H1 (cell line): ENCODE data around the gene CEBPA. TPM values are rescaled to one million over a fixed set of nuclear protein-coding genes. Genes with fewer than 3 reads are reported as not detected.

Experiments used
- CTCF ChIA-PET: fragments of 300-600 bp; sonication (Branson Sonifier 250); formaldehyde crosslinking; loops from one replicate; lab custom pipeline; 2021; ENCODE audit not compliant: partially characterized antibody; lab: Charles Lee
- POLR2A ChIA-PET: fragments of 300-600 bp; sonication (Branson Sonifier 250); formaldehyde crosslinking; loops from one replicate; lab custom pipeline; 2021; ENCODE audit warnings: inconsistent platforms; ENCODE audit not compliant: partially characterized antibody; lab: Charles Lee
- DNase-seq, 2 experiments: peaks; one replicate each; pipeline versions ENCODE4 v3.0.0 to v3.0.0-alpha.2; 2010 to 2022; ENCODE audit warnings: low spot score in 2 of 2, low read depth in 1 of 2, mixed read lengths in 1 of 2
- FAIRE-seq: peaks from 2 replicates; lab custom pipeline; 2011; peaks lifted over from hg19 to GRCh38; lab: Jason Lieb, UNC
- H2AFZ ChIP-seq: 2 replicates; pipeline ENCODE4 v1.8.1; 2012; ENCODE audit warnings: low read length, inconsistent platforms
- H2AK5ac ChIP-seq: 2 replicates; pipeline ENCODE4 v1.6.1; 2013; ENCODE audit warnings: low read depth, low read length
- H2BK120ac ChIP-seq: replicated peaks from 2 replicates; pipeline ENCODE3; 2013; ENCODE audit warnings: low read depth, low read length, inconsistent platforms
- H2BK12ac ChIP-seq: 2 replicates; pipeline ENCODE4 v1.6.1; 2013; ENCODE audit warnings: low read depth, low read length
- H2BK15ac ChIP-seq: 2 replicates; pipeline ENCODE4 v1.6.1; 2013; ENCODE audit warnings: low read length
- H2BK20ac ChIP-seq: 2 replicates; pipeline ENCODE4 v1.6.1; 2013; ENCODE audit warnings: low read length
- H2BK5ac ChIP-seq: 2 replicates; pipeline ENCODE4 v1.6.1; 2013; ENCODE audit warnings: low read depth, low read length
- H3K14ac ChIP-seq: 2 replicates; pipeline ENCODE4 v1.6.1; 2013; ENCODE audit warnings: inconsistent platforms; ENCODE audit not compliant: insufficient read length
- H3K18ac ChIP-seq: 2 replicates; pipeline ENCODE4 v1.6.1; 2013; ENCODE audit warnings: low read length; ENCODE audit errors: extremely low read depth
- H3K23ac ChIP-seq: 2 replicates; pipeline ENCODE4 v1.6.1; 2013; ENCODE audit warnings: inconsistent platforms; ENCODE audit not compliant: insufficient read length
- H3K23me2 ChIP-seq: 2 replicates; pipeline ENCODE4 v1.6.1; 2013; ENCODE audit warnings: low read depth, low read length
- H3K27ac ChIP-seq: 2 replicates; pipeline ENCODE4 v1.6.1; 2011; ENCODE audit warnings: low read depth, low read length, inconsistent platforms
- H3K27me3 ChIP-seq, 4 experiments: replicated peaks in 1 of 4; 1 replicate in 1 of 4; 2 replicates in 3 of 4; pipeline versions ENCODE4 v1.6.1 to v1.8.1; 2011 to 2013; ENCODE audit warnings: low read length in 3 of 4, mild to moderate bottlenecking in 3 of 4, inconsistent platforms in 2 of 4, mixed read lengths in 2 of 4, moderate library complexity in 1 of 4; ENCODE audit not compliant: control insufficient read depth in 3 of 4, insufficient read depth in 3 of 4; ENCODE audit errors: extremely low read depth in 1 of 4
- H3K36me3 ChIP-seq, 4 experiments: 2 replicates each; pipeline versions ENCODE4 v1.6.1 to v1.8.1; 2011 to 2013; ENCODE audit warnings: mild to moderate bottlenecking in 4 of 4, low read length in 3 of 4, moderate library complexity in 2 of 4, control low read depth in 1 of 4, inconsistent platforms in 1 of 4; ENCODE audit not compliant: insufficient read depth in 4 of 4, control insufficient read depth in 2 of 4
- H3K4ac ChIP-seq: replicated peaks from 2 replicates; pipeline ENCODE3; 2013; ENCODE audit warnings: low read length, low read depth, mixed read lengths, inconsistent platforms; ENCODE audit not compliant: insufficient read length
- H3K4me1 ChIP-seq, 4 experiments: replicated peaks in 1 of 4; 1 replicate in 1 of 4; 2 replicates in 3 of 4; pipeline versions ENCODE4 v1.6.1 to v1.8.1; 2011 to 2013; ENCODE audit warnings: low read length in 3 of 4, inconsistent platforms in 2 of 4, mixed read lengths in 1 of 4; ENCODE audit not compliant: insufficient read depth in 4 of 4, control insufficient read depth in 3 of 4
- H3K4me2 ChIP-seq, 2 experiments: 2 replicates each; pipeline versions ENCODE4 v1.6.1 to v1.8.1; 2011 to 2013; ENCODE audit warnings: low read depth in 2 of 2, low read length in 2 of 2, control low read depth in 1 of 2, inconsistent platforms in 1 of 2, mild to moderate bottlenecking in 1 of 2; ENCODE audit not compliant: insufficient read depth in 1 of 2
- H3K4me3 ChIP-seq, 4 experiments: fragments of 200-600, 300-600 bp in 1 of 4; sonication (generic), shearing (Covaris generic), sonication (Bioruptor Twin) in 1 of 4; 2 replicates each; pipeline versions ENCODE4 v1.5.1 to v1.8.1; 2011 to 2016; ENCODE audit warnings: low read length in 4 of 4, low read depth in 3 of 4, control low read depth in 2 of 4, inconsistent platforms in 2 of 4, mild to moderate bottlenecking in 2 of 4, mixed read lengths in 1 of 4, moderate library complexity in 1 of 4; ENCODE audit not compliant: insufficient read depth in 2 of 4; ENCODE audit errors: extremely low read depth in 1 of 4
- H3K56ac ChIP-seq: replicated peaks from 2 replicates; pipeline ENCODE3; 2013; ENCODE audit warnings: low read depth, mild to moderate bottlenecking, mixed read lengths, low read length, inconsistent platforms; ENCODE audit not compliant: insufficient read length
- H3K79me1 ChIP-seq: 2 replicates; pipeline ENCODE4 v1.6.1; 2013; ENCODE audit warnings: low read depth, low read length, control low read depth
- H3K79me2 ChIP-seq, 2 experiments: 2 replicates each; pipeline versions ENCODE4 v1.6.1 to v1.8.1; 2012 to 2013; ENCODE audit warnings: low read length in 2 of 2, mild to moderate bottlenecking in 2 of 2, inconsistent platforms in 1 of 2; ENCODE audit not compliant: insufficient read depth in 2 of 2, control insufficient read depth in 1 of 2
- H3K9ac ChIP-seq, 4 experiments: replicated peaks in 1 of 4; 1 replicate in 1 of 4; 2 replicates in 3 of 4; pipeline versions ENCODE4 v1.6.1 to v1.8.1; 2011 to 2013; ENCODE audit warnings: low read depth in 3 of 4, low read length in 3 of 4, control low read depth in 2 of 4, mild to moderate bottlenecking in 2 of 4, moderate library complexity in 2 of 4, inconsistent platforms in 1 of 4; ENCODE audit errors: extremely low read depth in 1 of 4
- H3K9me3 ChIP-seq, 2 experiments: 2 replicates each; pipeline versions ENCODE4 v1.6.1 to v1.8.1; 2012 to 2013; ENCODE audit warnings: mild to moderate bottlenecking in 2 of 2, moderate library complexity in 2 of 2, control low read depth in 1 of 2, inconsistent platforms in 1 of 2, low read depth in 1 of 2, low read length in 1 of 2, mixed read lengths in 1 of 2; ENCODE audit not compliant: insufficient read depth in 2 of 2
- H4K20me1 ChIP-seq, 2 experiments: replicated peaks in 1 of 2; 2 replicates each; pipeline versions ENCODE3 to v1.8.1; 2011 to 2013; ENCODE audit warnings: inconsistent platforms in 2 of 2, low read length in 2 of 2, mild to moderate bottlenecking in 1 of 2; ENCODE audit not compliant: insufficient read depth in 2 of 2, control insufficient read depth in 1 of 2
- H4K5ac ChIP-seq: 2 replicates; pipeline ENCODE4 v1.6.1; 2013; ENCODE audit warnings: low read length, low read depth, mixed read lengths, inconsistent platforms; ENCODE audit not compliant: insufficient read length
- H4K8ac ChIP-seq: 2 replicates; pipeline ENCODE4 v1.8.0; 2013; ENCODE audit warnings: mild to moderate bottlenecking, moderate library complexity, low read length, inconsistent platforms; ENCODE audit not compliant: insufficient read depth; ENCODE audit errors: extremely low read depth
- H4K91ac ChIP-seq: replicated peaks from 2 replicates; pipeline ENCODE3; 2013; ENCODE audit warnings: low read length, mixed read lengths, inconsistent platforms; ENCODE audit not compliant: insufficient read length
- CHD1 ChIP-seq: IDR thresholded peaks from 2 replicates; pipeline ENCODE4 v1.6.1; 2012; ENCODE audit warnings: low read depth, low read length, improper control_type of control experiment
- CTCF ChIP-seq, 3 experiments: IDR thresholded peaks; 1 replicate in 2 of 3; 2 replicates in 1 of 3; pipeline versions ENCODE4 v1.5.1 to v1.6.1; 2011; ENCODE audit warnings: low read length in 3 of 3, mild to moderate bottlenecking in 3 of 3, inconsistent platforms in 2 of 3, low read depth in 1 of 3, moderate library complexity in 1 of 3; ENCODE audit not compliant: insufficient read depth in 1 of 3; ENCODE audit errors: control extremely low read depth in 1 of 3
- EGR1 ChIP-seq: IDR thresholded peaks from 2 replicates; pipeline ENCODE4 v1.6.1; 2011; ENCODE audit warnings: low read depth, low read length, borderline replicate concordance
- JUND ChIP-seq: IDR thresholded peaks from 2 replicates; pipeline ENCODE4 v1.6.1; 2011; ENCODE audit warnings: mild to moderate bottlenecking, improper control_type of control experiment, low read length
- KDM1A ChIP-seq: fragments of 200-600, 300-600 bp; sonication (generic); IDR thresholded peaks from 2 replicates; pipeline ENCODE4 v1.7.1; 2016; ENCODE audit warnings: mild to moderate bottlenecking, low read length, borderline replicate concordance
- NANOG ChIP-seq: IDR thresholded peaks from 2 replicates; pipeline ENCODE4 v1.6.1; 2011; ENCODE audit warnings: low read length, low read depth, mild to moderate bottlenecking, inconsistent platforms; ENCODE audit not compliant: insufficient read depth, poor library complexity, severe bottlenecking
- SAP30 ChIP-seq: fragments of 300-600 bp; sonication (generic); IDR thresholded peaks from 2 replicates; pipeline ENCODE4 v1.7.1; 2012; ENCODE audit warnings: low read length, moderate library complexity, mild to moderate bottlenecking, inconsistent platforms; ENCODE audit not compliant: insufficient read depth, insufficient replicate concordance
- SP2 ChIP-seq: IDR thresholded peaks from 2 replicates; pipeline ENCODE4 v1.6.1; 2012; ENCODE audit warnings: mild to moderate bottlenecking, low read length, inconsistent platforms
- SP4 ChIP-seq: IDR thresholded peaks from 2 replicates; pipeline ENCODE4 v1.6.1; 2012; ENCODE audit warnings: low read length, inconsistent platforms
- SRF ChIP-seq: IDR thresholded peaks from 2 replicates; pipeline ENCODE4 v1.6.1; 2011; ENCODE audit warnings: mild to moderate bottlenecking, low read depth, low read length, moderate library complexity
- SUZ12 ChIP-seq: fragments of 200-600 bp; sonication (generic); IDR thresholded peaks from 2 replicates; pipeline ENCODE4 v1.6.1; 2012; ENCODE audit warnings: mild to moderate bottlenecking, inconsistent platforms, low read length, moderate library complexity, mixed read lengths
- WGBS, 2 experiments: shearing (Covaris generic) in 1 of 2; methylation state at CpG; one replicate each; pipeline versions ENCODE4 v1.1.6 to v1.1.7; 2013 to 2015; ENCODE audit warnings: low lambda C conversion rate in 2 of 2, mixed read lengths in 2 of 2, inconsistent platforms in 1 of 2, low coverage in 1 of 2, missing lambda C conversion rate in 1 of 2; ENCODE audit not compliant: insufficient replicate concordance in 2 of 2, insufficient coverage in 1 of 2, insufficient read length in 1 of 2; ENCODE audit errors: extremely low coverage in 1 of 2, missing lambda C conversion rate in 1 of 2; 5-methylcytosine and 5-hydroxymethylcytosine counted together
- polyA plus RNA-seq, 7 experiments: library from polyadenylated mRNA; depleted of rRNA in 3 of 7; stranded (reverse) in 5 of 7; unstranded in 2 of 7; fragments of >200 nt in 5 of 7; fragments of 200-250 nt in 2 of 7; gene quantifications; 1 replicate in 5 of 7; 2 replicates in 1 of 7; 4 replicates in 1 of 7; pipeline versions ENCODE4 v1.2.1 to v1.2.3, GENCODE V29; 2011 to 2013; ENCODE audit warnings: missing spikeins in 2 of 7, mixed read lengths in 2 of 7
- total RNA-seq: library from RNA; stranded (reverse); fragmentation: NEBNext Ultra II Directional; extraction: Animal tissue kit (Norgen Biotek cat#: 25700); gene quantifications from 2 replicates; pipeline ENCODE4 v1.2.1, GENCODE V29; 2021

CEBPA gene
- total and polyA plus RNA-seq, 2 of the 8 experiments (the other 6 are each of a cell fraction or from before 2014, with no cell fraction given), result 2.0 to 2.7 TPM

GRCh38 chr19:33309826-33310225, 7.5 kb upstream of the CEBPA start:
- Histone ChIP-seq H4K8ac (peak overlapping the region; percentile 16; the same call in 1 of the 2 replicates), H2BK15ac (no peak overlapping the region), H3K4me1 (peaks cover 0 to 4% (median 3%) of the 10 kb centered on the region in 4 experiments; a peak in 4 of 7 replicates), H3K9me3 (peaks cover 0 to 2% of the 10 kb centered on the region in 2 experiments; a peak in 1 of 4 replicates), H3K79me1 (no peaks in the 10 kb centered on the region; the same call in 1 of the 2 replicates), H4K20me1 (no peaks in the 10 kb centered on the region), H3K4me2 (no peak overlapping the region), H2BK12ac (no peak overlapping the region), H3K18ac (no peak overlapping the region), H3K79me2 (no peaks in the 10 kb centered on the region), H3K36me3 (no peaks in the 10 kb centered on the region), H2BK5ac (no peak overlapping the region), H2AFZ (no peak overlapping the region), H2BK120ac (no peak overlapping the region), H3K23me2 (no peaks in the 10 kb centered on the region), H3K23ac (no peak overlapping the region), H4K91ac (no peak overlapping the region), H3K14ac (no peak overlapping the region)
- CTCF ChIA-PET, result no interaction called here
- DNase-seq (no peak), FAIRE-seq (no peak)
- POLR2A ChIA-PET, result no interaction called here
- TF ChIP-seq SP4 (no peak), NANOG (no peak), SUZ12 (no peak), CHD1 (no peak), EGR1 (no peak), SP2 (no peak), KDM1A (no peak), JUND (no peak), CTCF (IDR thresholded peaks at IDR 0.05; ENCODE audit: control extremely low read depth in 1 of 3, insufficient read depth in 1 of 3, low read depth in 1 of 3, low read length in 3 of 3) (no peak), SRF (no peak), SAP30 (no peak)
- TF ChIP-seq, all 59 proteins: peak for 0
- H3K27me3 ChIP-seq, result peaks cover 0 to 4% (median 2%) of the 10 kb centered on the region in 4 experiments; a peak in 2 of 7 replicates
- no peak overlapping the region for H4K5ac ChIP-seq
- WGBS, 2 experiments, result 75% methylated on average over 9 of the region's 10 CpGs; no CpG with 5 or more reads in 1 of the 2 experiments
- no peak overlapping the region for H3K4me3 ChIP-seq
- no peak overlapping the region for H3K9ac ChIP-seq
- no peak overlapping the region; the same call in 1 of the 2 replicates for H2AK5ac ChIP-seq
- no peak overlapping the region for H3K4ac ChIP-seq
- no peak overlapping the region for H3K27ac ChIP-seq
- H2BK20ac ChIP-seq, result no peak overlapping the region
- no peak overlapping the region for H3K56ac ChIP-seq
